HG02571 (cell line): ENCODE measurements around the gene ROPN1B.
"Not testable (repeated sequence)": the region's sequence is repeated elsewhere in the genome, so short reads cannot be mapped to it uniquely, and the experiment has no call there.

Experiments used
- ATAC-seq: cut with Tn5 transposase; IDR thresholded peaks from one replicate; pipeline ENCODE4 v1.9.1; 2021; ENCODE audit warnings: mild to moderate bottlenecking, moderate library complexity; ENCODE audit not compliant: unreplicated experiment

ROPN1B gene

DNA sequence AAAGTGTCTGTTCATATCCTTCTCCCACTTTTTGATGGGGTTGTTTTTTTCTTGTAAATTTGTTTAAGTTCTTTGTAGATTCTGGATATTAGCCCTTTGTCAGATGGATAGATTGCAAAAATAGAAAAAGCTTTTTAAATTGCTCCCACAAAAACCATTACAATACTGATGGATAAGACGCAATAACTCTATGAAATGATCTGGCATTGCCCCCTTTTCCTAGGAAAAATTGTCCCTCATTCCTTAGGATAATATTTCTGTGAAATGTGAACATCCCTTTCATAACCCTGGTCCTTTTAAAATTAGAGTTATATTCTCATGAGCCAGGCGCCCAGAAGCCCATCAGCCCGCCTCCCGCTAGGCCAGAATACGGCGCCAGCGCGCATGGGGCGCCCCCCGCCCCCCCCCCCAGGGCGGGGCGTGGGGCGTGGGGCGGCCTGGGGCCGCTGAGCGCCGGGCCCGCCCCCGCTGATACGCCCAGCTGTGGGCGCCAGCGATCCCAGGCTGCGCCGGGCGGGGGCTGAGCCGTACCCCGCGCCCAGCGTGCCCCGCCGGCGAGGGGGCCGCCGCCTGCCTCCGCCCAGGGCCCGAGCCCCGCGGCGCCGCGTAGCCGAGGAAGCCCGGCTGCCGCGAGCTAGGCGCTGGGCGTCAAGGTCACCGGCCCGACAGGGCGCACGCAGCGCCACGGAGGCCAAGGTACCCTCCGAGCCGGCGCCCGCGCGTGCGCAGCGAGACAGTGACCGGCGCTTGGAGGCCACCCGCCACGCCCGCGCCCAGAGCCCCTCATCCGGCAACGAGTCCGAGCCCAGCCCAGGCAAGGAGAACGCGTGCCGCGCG lies 11.1 kb upstream of the ROPN1B start:
- ATAC-seq = no peak

DNA sequence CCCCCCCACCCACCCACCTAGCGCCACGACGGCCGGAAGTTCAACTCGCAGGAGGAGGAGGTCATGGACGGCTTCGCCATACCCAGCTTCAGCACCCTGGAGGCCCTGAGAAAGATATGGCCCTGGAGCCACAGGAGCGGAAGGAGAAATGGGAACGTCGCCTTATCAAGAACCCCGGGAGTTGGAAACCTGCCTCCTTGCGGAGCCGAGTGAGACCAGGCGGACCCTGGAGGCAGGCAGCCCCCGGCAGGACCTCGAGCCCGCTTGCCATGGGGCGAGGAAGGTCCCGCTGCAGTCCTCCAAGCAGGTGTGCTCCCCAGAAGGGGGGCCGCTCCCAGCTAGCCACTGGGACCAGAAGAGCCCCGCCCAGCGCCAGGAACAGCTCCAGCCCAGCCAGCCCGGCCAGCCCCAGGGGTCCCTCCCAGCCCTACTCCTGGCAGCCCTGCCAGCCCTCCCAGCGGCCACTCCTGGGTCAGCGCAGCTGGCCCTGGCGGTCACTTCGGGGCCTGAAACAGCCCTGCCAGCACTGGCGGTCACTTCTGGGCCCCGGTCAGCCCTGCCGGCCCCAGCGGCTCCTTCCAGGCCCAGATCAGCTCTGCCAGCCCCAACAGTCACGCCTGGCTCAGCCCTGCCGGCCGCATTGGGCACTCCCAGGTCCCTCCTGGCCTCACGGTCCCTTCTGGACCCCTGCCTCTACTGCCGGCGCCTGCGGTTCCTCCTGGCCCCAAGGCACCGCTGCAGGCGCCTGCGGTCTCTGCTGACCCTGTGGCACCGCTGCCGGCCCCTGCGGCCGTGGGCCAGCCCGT lies 10.3 kb upstream of the ROPN1B start:
- no peak for ATAC-seq

DNA sequence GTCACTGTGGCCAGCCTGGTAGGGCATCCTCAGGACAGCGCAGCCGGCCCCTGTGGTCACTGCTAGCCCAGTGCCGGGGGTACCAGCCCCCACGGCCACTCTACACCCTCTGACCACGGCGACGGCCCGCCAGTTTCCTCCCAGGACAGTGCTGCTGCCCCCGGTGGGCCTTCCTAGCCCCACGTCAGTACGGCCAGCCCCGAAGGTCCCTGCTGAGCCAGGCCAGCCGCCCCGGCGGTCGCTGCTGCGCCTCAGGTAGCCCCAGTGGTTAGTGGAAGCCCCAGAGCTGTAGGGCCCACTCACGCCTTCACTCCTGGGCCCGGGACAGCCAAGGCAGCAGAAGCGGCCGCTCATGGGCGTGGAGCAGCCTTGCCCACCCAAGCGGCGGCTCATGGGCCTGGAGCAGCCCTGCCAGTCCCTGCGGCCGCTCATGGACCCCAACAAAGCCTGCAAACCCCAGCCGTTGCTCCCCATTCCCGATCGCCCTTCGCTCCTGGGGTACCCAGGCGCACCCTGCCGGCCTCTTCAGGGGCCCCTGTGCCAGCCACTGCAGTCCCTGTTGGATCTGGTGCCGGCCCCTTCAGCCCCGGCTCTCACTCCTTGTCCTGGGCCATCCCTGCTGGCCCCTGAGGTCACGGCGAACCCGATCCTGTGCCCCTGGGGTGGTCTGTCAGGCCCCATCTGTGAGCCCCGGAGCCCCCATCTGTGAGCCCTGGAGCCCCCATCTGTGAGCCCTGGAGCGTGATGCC lies 9.5 kb upstream of the ROPN1B start:
- no peak for ATAC-seq

DNA sequence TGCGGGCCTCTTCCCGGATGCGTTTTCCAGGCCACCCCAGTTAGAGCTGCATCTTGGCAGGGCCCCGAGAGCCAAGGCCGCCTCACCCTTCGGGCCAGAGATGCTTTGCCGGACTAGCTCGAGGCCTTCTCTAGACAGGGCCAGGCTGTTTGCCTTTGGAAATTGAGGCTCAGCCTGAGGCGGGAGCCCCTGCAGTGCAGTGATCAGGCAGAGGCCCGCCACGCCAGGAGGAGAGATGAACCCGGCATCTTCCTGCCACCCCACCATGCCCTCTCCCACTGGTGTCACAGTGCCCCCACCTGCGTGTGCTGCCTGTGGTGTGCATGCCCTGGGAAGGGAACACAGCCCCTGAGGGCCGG lies 8.9 kb upstream of the ROPN1B start:
- ATAC-seq = no peak

DNA sequence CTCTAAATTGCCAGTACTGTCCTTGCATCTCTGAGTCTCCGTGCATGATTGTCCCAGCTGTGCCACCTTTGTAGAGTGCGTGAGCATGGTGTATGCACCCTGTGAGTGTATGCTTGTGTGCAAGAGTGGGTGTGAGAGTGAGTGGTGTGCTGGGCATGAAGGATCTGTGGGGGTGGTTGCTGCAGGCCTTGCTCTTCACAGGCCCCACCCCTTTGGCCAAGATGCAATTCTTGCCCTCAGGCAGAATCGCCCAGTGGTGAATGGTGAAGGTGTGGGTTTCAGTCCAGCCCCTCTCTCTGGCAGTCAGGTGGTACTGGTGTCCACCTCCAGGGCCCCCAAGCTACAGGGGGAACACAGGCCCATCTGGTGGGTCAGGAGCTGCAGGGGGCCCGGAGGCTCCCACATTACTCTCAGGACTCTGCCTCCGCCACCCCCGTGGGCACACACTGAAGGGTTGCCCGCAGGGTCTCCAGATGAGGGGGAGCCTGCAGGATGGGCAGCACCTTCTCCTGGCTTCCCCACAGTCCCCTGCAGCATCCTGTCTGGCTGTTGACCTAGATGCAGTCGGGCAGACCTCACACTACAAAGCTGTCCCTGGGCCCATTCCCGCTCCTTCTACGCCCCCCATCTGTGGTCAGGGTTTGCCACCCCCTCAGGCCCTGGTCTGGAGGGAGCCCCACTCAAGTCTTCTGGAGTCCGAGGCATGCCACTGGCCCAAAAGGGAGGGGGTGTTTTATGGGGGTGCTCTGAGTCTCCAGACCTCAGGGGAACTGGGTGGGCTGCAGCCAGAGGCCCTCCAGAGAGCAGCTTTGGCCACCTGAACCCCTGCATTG lies 8.3 kb upstream of the ROPN1B start:
- ATAC-seq = no peak

DNA sequence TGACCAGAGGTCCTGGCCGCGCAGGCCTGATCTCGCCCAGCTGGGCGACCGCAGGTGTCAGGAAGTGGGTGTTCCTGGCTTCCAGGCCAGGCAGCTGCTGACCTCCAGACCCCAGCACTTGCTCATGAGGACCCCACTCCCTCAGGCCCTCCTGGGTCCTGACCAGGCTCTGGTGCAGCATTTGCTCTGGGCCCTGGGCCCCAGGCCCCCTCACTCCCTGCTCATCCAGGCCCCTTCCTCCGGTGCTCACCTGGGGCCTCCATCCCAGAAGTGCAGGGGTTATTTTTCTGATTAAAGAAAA lies 7.7 kb upstream of the ROPN1B start:
- ATAC-seq = no peak

DNA sequence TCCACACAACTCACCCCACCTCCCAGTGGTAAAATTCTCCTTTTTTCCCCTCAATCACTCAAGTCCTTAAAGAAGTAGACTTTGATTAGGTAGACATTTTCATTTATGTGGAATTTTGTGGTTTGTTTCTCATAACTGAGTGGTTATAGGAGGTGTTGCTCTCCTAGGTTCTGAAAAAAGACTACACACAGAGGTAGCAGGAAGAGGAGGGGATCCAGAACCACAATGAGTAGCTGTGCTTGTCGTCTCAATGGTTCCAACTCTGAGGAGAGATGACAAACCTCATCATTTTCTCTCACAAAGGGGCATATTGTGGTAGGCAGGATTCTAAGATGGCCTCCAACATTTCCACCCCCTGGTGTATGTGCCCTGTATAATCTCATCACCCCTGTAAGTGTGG lies 5.1 kb upstream of the ROPN1B start:
- not testable (repeated sequence) for ATAC-seq

DNA sequence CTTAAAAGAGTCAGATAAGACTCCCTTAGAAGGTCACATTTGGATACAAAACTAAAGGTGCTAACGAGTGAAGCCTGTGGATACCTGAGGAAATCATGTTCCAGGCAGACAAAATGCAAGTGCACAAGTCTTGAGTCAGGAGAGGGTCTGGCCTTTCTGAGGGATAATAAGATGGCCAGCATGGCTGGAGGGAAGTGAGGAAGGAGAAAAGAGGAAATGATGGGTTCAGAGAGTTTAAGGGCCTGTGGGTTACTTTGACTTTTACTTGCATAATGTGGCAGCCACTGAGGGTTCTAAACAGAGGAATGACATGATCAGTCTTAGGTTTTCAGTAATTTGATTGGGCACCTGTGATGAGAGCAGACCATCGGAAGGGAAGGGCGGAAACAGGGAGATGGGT lies 3.5 kb upstream of the ROPN1B start:
- no peak for ATAC-seq

DNA sequence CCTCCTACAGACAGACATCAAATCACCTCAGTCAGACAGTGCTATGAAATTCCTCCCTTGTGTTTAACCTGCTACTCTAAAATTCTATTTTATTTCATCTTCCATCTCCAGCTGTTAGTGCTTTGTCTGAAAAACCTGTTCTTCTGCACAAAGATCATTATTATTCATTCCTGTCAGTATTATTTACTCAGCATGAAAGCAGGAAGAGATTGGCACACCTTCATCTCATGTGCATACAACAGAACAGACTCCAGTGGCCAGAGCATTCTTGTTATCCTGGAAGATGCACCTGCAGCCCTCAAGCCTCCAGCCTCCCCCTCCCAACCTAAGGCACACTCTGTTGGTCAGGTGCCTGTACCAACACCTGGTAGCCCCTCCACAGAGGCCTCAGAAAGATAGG lies 1.8 kb upstream of the ROPN1B start:
- ATAC-seq = no peak

DNA sequence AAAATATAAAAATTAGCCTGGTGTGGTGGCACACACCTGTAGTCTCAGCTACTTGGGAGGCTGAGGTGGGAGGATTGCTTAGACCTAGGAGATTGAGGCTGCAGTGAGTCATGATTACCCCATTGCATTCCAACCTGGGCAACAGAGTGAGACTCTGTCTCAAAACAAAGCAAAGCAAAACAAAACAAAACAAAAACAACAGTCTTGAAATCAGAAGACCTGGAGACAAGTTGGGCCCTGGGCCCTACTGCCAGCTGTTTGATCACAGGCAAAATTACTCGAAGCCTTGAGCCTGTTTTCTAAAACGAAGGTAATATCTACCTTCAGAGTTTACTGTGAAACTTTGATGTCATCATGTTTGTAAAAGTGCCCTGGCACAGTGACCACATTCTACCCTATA lies 857 bp upstream of the ROPN1B start:
- not testable (repeated sequence) for ATAC-seq

DNA sequence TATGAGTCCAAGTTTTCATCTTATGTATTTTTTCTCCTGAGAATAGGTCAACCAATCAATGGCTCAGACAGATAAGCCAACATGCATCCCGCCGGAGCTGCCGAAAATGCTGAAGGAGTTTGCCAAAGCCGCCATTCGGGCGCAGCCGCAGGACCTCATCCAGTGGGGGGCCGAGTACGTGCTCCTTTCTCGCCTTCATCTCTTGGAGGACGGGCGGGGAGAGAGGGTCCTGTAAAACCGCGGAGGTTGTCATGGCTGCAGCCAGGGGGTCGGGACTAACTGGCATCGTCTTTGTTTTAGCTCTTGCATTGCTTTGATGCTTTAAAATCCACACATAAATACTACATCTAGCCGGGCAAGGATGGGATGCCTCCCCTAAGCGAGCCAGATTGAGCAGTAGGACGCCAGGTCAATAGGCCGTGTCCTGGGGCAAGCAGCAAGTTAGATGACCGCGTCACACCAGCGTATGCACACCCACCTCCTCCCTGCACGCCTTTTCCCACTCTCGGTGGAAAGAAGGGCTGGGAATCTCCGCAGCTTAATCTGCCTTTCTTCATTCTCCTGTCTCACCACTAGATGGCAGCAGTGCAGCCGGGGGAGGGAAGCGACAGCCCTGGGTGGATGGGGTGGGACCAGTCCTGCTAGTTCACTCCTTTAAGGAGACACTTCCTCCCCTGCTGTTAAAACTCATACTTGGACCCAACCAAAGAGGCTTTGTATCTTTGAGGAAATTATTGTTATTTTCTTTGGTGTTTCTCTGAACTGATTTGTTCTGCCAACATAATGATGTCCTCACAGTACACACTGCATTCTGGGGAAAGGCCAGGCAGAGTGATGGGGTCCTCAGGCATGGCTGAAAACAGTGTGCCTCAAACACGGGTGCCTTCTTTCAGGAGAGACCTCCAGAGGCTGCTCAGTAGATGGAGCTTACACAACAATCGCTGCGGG lies 3.3 kb downstream of the ROPN1B start:
- ATAC-seq = not testable (repeated sequence)

DNA sequence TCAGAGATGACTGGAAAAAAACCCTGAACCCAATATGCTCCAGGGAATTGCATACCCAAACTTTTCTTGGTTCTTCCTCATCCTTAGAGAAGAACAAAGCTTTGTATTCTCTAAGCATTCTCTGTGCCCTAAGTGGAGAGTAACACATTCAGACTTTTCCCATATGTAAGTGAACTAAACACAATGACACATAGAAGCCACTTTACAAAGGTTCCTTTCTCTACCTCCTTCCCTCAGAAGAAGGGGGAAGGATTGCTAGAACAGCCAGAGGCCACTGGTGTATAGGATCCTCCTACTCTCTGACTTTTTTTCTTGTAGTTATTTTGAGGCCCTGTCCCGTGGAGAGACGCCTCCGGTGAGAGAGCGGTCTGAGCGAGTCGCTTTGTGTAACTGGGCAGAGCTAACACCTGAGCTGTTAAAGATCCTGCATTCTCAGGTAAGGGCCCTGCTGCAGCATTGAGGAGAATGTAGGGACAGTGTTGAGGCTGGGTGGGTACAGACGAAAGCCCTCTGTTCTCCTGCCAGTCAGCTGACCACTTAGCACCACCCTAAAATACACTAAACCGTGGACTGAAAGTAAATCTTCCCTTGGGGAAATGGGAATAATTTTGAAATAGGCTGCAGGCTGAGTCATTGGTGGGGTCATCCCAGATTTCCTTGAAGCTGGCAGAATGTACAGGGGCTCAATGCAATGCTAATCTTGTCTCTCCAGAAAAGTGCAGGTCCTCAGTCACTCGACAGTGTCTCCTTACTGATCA lies 6.4 kb downstream of the ROPN1B start:
- ATAC-seq = not testable (repeated sequence)

DNA sequence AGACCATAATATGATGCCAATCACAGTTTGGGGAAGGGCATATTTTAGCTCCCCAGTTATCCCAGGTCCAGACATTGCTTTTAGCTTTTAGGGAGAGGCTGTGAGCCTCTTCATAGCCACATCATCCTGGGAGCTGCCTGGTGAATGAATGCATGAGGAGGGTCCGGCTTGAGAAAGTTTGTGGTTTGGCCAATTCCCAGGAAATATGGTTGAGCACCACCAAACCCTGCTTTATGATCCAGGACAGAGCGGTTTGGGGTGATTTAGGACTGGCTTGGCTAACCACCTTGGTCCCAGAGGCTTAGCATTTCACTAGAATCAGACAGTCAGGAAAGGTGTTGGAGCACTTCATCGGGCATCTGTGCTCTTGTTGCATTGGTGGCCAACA lies 7.0 kb downstream of the ROPN1B start:
- ATAC-seq = not testable (repeated sequence)

DNA sequence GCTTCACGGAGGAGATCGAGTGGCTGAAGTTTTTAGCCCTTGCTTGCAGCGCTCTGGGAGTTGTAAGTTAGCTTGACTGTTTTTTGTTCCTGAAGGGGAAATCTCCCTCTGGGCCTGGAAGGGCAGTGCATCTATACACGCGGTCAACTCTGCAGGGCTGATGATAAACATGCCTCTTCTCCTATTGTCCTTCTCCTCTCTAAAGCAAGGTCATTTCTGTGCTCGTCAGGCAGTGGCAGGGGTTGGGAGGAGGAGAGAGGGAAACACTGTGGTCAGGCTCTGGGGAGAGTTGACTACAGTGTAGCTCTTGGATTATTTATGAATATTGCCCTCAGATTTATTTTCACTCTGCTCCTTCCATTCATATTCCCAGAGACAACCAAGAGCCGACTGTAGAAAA lies 8.1 kb downstream of the ROPN1B start:
- ATAC-seq = not testable (repeated sequence)

DNA sequence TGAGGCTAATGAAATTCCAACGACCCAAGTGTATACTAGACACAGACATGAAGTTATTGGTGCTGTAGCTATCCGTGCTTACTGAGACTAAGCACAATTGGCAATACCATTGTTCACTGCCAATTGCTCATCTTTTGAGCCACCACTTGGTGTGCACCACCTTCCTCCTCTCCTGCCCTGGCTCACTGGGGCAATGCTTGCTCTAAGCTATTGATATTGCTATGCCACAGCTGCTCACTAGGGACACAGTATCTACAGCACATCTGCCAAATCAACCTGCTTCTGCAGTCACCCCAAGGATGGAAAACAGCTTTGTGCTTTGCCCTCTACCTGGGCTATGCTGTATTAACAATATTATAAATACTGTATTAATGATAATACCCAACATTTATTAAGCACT lies 16.0 kb downstream of the ROPN1B start:
- not testable (repeated sequence) for ATAC-seq

DNA sequence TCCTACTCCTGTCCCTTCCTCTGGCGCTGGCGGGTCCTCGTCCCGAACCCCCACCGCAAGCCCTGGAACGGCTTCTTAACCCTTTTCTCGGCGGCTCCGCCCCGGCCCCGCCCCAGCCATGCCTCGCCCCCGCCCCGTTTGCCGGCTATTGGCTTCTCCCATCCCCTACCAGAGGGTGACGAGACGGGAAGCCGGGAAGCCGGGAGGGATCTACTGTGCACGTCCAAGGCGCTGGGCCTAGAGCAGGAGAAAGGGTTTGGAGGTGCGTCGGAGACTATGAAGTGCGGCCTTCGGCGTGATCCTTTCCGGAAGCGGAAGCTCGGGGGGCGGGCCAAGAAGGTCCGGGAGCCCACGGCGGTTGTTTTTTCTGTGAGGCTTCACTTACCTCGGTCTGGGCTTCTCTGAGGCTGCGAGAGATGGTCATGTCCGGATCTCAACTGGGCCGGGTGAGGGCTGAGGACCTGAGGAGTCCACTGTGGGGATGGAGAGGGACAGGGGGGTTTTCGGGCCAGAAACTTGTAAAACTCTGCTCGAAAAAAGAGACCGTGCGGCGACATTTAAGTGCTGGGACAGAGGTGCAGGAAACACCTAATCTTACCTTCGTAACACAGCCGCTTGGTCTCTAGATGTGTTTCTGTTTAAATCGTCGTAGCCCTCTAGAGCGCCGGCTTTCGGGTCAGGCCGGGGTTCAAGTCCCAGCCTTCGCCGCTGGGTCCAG lies 21.4 kb downstream of the ROPN1B start:
- peak; percentile 93 for ATAC-seq

DNA sequence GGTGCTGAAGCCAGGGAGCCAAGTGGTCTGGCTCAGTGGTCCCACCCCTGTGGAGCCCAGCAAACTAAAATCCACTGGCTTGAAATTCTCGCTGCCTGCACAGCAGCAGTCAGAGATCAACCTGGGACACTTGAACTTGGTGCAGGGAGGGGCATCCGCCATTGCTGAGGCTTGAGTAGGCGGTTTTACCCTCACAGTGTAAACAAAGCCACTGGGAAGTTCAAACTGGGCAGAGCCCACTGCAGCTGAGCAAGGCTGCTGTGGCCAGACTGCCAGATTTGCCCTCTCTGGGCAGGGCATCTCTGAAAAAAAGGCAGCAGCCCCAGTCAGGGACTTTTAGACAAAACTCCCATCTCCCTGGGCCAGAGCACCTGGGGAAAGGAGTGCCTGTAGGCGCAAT lies 27.8 kb downstream of the ROPN1B start:
- ATAC-seq = not testable (repeated sequence)

DNA sequence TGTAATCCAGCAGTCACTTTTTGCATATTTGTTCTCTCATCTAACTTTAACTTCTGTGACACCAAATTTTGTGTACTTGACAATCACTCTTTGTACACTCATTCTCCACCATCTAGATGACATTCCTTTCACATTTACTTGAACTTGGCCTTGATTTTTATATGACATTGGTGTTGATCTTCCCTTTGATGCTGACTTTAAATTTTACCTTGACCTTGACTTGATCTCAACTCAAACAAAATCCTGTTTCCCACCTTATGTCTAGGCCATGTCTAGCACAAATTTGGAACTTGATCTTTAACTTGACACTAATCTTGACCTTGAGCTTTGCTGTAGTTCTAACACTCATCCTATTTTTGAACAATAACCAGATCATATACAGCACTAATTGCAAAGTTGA lies 33.2 kb downstream of the ROPN1B start:
- no peak for ATAC-seq
